Left kidney (tissue), 2 donors: Measurements from ENCODE around the gene EZR. TPM values are rescaled to one million over a fixed set of nuclear protein-coding genes. Genes with fewer than 3 reads are reported as not detected.

ENCODE experiments used
- DNase-seq: peaks from one replicate; pipeline ENCODE4 v3.0.0-alpha.2; 2013
- polyA plus RNA-seq: library from polyadenylated mRNA; unstranded; fragments of 120-200 nt; gene quantifications from one replicate; pipeline ENCODE4 v1.2.1, GENCODE V29; 2013; ENCODE audit not compliant: insufficient read length

EZR gene
- polyA plus RNA-seq, 1 donor = 249 TPM

DNA sequence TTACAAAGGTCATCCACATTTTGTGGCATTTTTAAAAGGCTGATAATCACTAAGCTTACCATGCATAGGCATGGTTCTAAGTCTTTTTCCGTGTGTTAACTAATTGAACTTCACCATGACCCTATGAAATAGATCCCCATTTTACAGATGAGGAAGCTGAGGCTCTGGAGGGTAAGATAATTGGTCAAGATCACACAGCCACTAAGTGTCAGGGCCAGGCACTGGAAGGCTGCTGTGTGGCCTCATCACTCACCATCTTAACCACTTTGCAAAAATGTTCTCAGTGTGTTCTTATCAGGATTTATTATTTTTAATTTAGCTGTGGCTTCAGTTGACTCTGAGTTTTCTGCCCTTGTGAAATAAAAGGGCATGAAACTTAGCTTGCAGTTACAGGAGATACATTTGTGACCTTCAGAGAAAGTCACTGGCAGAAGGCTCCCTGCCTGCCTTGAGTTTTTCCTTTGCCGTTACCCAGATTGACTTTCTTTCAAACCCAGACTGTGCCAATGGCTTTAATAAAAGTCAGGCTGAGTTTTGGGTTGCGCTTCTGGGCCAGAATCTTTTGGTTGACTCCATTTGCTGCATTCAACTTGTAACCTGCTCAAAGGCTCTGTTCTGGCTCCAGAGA is 82.0 kb downstream of the EZR start:
- DNase-seq = no peak

DNA sequence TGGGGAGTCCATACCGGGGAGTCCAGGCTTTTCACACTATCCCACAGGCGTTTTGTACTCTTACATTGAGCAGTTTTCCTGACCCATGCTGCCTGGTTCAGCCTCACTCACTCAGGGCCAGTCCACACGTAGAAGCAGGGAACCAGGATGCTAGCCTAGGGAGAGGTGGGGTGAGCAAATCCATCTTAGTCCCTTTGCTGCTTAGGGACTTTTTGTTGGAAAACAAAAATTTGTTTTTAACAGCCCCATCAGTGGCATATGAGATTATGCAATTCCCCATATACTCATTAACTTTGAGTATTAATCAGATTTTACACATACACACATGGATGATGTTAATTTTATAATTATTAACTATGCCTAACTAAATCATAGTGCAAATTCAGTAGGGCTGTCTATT is 84.2 kb downstream of the EZR start:
- no peak for DNase-seq

DNA sequence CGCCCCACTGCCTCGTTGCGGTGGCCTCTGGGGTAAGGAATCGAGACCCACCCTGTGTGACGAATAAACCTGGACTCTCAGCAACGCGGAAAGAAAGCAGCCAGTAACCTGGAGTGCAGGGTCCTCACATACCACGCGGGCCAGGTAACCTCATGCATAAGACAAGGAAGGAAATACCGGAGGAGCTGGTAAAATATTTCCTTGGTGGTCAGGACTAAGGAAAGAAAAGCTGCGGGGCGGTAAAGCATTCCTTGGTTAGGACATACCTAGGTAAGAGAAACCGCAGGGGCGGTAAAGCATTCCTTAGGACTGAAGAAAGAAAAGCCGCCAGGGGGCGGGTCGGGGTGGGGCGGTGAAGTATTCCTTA is 88.6 kb downstream of the EZR start:
- no peak for DNase-seq

DNA sequence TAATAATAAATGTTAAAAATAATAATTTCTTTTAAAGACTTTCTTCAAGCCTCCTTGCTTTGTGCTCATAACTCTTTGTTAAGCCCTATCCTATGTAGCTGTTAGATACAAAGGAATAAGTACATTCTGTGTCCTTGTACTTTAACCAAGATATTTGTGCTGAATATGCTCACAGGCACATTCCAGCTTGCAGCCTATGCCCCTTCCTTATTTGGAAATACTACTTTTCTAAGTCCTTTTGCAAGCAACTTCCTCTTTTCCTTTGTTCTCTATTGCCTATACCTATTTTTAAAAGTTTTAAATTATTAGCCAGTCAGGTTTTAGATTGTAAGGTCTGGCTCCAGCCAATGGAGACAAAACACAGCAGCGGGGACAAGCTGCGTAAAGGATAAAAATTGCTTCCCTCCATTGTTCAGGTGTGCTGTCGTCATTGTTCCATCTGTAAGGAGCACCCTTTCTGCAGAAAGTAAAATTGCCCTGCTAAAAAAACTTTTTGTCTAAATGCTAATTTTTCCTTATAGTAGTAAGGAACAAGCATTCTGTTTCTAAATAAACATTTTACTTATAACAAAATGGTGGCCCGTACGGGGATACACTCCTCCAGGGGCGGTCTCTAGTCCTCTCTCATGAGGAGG is 89.1 kb downstream of the EZR start:
- no peak for DNase-seq

DNA sequence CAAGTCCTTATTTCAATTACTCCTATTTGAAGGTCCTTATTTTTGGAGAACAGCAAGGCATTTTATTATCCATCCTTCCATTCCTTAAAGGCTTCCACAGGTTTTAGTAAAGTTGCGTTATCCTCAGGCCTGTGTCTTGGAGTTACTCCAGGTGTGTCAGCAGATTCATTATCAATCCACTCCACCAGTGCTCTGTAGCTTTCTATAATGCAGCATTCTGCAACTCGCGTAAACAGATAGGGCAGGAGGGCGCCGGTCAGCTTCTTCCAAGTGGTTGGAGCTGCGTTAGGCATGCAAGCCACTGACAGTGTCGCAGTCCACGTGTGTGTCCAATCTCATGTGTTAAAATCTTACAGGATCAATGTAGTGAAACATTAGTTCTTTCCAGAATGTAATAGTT is 93.5 kb downstream of the EZR start:
- no peak for DNase-seq

DNA sequence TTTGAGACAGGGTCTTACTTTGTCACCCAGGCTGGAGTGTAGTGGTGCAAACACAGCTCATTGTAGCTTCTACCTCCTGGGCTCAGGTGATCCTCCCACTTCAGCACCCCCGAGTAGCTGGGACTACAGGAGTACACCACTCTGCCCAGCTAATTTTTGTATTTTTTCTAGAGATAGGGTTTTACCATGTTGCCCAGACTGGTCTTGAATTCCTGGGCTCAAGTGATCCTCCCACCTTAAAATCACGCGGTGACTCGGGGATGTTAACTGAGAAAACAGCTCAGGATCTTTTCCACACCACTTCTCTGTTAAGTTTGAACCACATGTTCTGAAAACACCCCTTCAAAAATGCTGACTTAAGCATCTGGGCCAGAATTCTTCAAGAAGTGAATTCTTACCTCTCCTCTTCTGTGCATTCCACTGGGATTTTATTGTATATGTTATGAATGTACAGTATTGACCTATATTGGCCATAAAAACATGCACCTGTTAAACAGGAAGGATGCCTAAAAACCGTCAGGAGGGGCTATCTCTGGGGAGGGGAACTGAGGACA is 96.9 kb downstream of the EZR start:
- DNase-seq = no peak

DNA sequence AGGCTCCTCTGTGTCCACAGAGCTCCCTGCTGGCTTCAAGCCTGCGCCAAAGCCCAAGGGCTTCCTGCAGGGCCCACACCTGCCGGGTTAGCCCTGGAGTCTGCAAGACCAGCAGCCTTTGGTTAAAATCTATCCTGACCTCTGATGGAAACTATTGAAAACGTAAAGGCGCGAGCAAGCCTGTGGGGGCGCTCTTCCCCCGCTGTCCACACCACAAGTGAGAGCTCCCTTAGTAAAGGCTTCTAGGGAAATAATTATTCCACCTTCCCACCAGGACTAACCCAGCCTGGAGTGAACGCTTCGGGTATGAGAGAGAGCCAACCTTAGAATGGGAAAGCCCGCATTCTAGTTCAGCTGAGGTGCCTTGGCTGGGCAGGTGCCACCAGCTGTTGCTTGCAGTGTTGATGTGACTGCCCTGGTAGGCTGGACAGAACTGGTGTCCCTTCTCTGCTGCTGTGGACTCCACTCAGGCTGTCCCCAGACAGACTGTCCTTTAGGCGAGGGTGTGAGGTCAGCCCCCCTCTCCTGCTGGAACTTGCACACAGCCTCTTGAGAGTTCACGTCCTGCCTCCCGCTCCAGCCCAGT is 100.6 kb downstream of the EZR start:
- peak; percentile 53 for DNase-seq

DNA sequence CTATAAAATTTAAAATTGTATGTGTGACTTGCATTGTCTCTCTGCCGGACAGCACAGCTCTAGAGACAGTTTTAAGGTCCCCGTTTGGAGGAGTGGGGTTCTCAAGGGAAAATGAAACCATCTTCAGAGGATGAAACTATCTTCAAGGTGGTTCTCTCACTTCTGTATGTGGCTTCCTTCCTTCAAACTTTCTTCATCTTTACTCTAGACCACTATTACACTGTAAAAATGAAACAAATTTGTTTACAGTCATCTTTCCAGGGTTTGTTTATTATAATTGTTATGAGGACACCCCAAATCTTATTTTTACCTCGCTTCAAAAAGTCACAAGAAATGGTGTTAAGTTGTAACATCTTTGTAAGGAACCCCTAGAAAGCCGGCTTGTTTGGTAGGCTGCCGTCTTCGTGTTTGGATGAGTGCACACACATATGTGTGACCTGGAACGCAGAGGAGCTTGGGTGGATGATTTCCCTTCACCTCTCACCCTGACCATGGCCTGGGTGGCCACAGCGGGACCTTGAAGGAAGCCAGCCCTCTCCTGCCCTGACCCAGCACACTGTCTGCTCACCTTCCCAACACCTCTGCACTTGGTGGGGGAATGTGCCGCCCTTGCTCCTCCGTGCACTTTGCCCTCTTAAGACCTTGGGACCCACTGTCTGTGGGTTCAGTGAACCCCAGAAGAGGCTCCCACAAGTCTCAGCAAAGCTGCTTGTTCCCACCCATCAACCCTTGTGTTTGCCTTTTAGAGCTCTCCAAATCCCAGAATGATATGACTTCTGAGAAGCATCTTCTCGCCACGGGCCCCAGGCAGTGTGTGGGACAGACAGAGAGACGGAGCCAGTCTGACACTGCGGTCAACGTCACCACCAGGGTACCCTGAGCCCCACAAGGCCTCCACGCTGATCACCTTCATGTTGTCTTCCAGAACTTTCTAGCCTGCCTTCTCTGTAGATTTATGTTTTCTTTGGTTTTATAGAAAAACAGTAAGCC is 101.5 kb downstream of the EZR start:
- DNase-seq = no peak

Other genes starting within 250 kb of the EZR start
- 163 TPM for gene DYNLT1, start 174.6 kb downstream of the EZR start, polyA plus RNA-seq
- 3.4 TPM for gene SYTL3, start 169.3 kb downstream of the EZR start, polyA plus RNA-seq
- gene RSPH3, start 180.8 kb upstream of the EZR start, polyA plus RNA-seq = 21.1 TPM
- gene TAGAP, start 225.6 kb upstream of the EZR start, polyA plus RNA-seq = 0.78 TPM